G401 (cell line): ENCODE measurements around the gene SH2B3. TPM values are rescaled to one million over a fixed set of nuclear protein-coding genes. Genes with fewer than 3 reads are reported as not detected.

ENCODE experiments used
- DNase-seq: peaks from one replicate; pipeline ENCODE4 v3.0.0-alpha.2; 2015; ENCODE audit warnings: low spot score
- in situ Hi-C: cut with HindIII; loops from 2 replicates; pipeline ENCODE4 v1.10.0; 2016; ENCODE audit warnings: low sequenced_read_pairs, mixed read lengths
- total RNA-seq: library from RNA; depleted of rRNA; stranded (reverse); fragments of >200 nt; shearing (Covaris generic); gene quantifications from 2 replicates; pipeline ENCODE4 v1.2.3, GENCODE V29; 2014

SH2B3 gene
- total RNA-seq, 1 experiment from 2014 or later, result 9.9 TPM

DNA sequence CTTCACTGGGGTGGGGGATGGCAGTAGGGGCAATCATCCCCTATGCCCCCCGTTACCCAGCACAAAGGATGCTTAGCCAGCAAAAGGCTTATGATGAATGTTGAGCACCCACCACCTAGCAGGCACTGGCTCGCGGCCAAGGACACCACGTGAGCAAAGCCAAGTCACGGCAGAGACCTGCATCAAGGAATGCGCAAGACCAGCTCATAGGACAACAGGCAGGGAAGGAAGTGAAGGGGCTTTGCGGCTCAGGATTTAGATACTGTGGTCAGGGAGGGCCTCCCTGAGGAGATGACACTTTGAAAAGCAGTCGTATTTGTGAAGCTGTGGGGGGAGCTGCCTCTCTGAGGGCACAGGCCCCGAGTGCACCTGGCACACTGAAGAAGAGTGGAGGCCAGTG is 32.8 kb downstream of the SH2B3 start:
- in situ Hi-C loops, result no loop called here
- DNase-seq, result no peak

GRCh38 chr12:111439657-111440151 is 34.0 kb downstream of the SH2B3 start:
- in situ Hi-C loops, result no loop called here
- DNase-seq, result no peak

GRCh38 chr12:111440152-111440551 is 34.4 kb downstream of the SH2B3 start:
- in situ Hi-C loops, result no loop called here
- no peak for DNase-seq

DNA sequence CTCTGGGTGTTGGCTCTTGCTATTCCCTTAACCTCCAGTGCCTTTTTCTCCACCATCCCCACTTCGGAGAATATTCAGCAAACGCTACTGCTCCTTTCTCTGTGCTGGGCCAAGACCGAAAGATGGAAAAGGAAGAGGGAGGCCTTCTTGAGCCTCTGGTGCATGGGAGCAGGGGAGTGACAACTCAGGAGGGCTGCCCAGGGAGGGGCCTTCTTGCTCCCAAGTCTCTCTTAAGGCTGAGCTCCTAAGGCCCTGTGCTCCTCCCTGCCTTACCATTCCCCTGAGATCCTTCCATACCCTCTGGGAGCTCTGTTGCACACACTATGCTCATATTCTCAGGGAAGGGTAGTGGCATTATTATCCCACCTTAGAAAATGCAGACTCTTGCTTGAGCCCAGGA is 34.9 kb downstream of the SH2B3 start:
- no peak for DNase-seq

DNA sequence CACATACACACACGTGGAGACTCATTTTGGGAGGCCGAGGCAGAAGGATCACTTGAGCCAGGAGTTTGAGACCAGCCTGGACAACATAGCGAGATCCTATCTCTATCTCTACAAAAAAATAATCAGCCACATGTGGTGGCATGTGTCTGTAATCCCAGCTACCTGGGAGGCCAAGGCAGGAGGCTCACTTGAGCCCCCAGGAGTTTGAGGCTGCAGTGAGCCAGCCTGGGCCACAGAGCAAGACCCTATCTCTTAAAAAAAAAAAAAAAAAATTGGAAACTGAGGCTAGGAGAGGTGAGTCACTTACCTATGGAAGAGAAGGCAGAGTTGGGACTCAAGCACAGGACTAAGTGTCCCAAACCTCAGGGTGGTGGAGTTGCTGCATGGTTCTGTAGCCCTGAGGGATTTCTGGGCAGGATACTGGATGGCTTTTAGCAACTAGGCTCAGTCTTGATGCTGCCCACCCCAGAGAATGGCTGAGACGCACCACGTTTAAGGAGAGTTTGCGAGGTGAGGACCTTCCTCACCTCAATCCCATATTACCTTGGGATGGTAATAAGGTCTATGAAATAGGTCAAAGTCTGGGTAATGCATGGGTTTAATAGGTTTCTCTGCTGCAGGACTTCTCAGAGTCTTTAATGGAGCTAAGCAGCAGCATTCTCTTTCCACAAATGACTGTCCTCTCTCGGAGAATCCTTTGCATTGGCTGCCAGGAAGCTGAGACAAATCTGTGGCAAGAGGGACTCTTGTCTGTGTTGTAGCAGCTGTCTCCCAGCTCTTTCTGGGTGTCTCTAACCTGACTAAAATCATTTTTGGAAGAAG is 35.6 kb downstream of the SH2B3 start:
- DNase-seq, result no peak

More for the DNA sequence above, 34.9 kb downstream of the SH2B3 start:
- in situ Hi-C loops, result no loop called here

GRCh38 chr12:111442301-111443045 is 36.8 kb downstream of the SH2B3 start:
- in situ Hi-C loops, result no loop called here
- no peak for DNase-seq

More for the DNA sequence above, 35.6 kb downstream of the SH2B3 start:
- in situ Hi-C loops, result no loop called here

- in situ Hi-C loops, result no loop called here
- no peak for DNase-seq
Observed at GRCh38 chr12:111443086-111443485, 37.4 kb downstream of the SH2B3 start.

- in situ Hi-C loops, result no loop called here
- DNase-seq, result no peak
Observed at GRCh38 chr12:111443586-111443985, 37.9 kb downstream of the SH2B3 start.

DNA sequence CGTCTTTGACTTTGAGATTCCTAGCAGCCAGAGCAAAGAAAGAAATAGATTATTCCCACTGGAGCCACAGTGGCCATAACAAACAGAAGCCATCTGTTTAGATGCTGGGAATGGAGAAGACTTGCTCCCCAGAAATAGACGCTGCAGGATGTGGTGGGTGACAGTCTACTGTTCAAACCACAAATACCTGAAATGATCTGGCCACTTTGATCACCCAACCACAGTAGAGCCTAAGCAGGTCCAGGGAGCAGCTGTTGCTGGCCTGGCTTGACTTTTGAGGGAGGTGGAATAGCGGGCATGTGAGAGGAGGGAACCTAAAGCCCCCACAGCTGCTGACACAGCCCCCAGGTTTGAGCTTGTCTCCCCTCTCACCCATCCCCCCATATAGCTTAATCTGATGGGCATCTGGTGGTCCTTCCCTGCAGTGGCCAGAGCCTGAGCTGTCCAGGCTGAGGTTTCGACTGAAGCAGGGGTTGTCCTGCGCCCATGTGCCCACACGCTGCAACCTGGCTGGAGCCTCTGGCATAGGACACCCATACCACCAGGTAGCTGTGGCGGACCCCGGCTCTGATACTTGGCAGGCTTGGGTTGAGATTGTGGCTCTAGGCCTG is 38.7 kb downstream of the SH2B3 start:
- in situ Hi-C loops, result no loop called here
- DNase-seq, result no peak

- in situ Hi-C loops, result no loop called here
- DNase-seq, result no peak
Observed at GRCh38 chr12:111444925-111445725, 39.4 kb downstream of the SH2B3 start.

- peak; percentile 79 for DNase-seq
- in situ Hi-C loops, result no loop called here
Observed at GRCh38 chr12:111445726-111446581, 40.2 kb downstream of the SH2B3 start.

- in situ Hi-C loops, result no loop called here
- no peak for DNase-seq
Observed at GRCh38 chr12:111446631-111447570, 41.2 kb downstream of the SH2B3 start.

DNA sequence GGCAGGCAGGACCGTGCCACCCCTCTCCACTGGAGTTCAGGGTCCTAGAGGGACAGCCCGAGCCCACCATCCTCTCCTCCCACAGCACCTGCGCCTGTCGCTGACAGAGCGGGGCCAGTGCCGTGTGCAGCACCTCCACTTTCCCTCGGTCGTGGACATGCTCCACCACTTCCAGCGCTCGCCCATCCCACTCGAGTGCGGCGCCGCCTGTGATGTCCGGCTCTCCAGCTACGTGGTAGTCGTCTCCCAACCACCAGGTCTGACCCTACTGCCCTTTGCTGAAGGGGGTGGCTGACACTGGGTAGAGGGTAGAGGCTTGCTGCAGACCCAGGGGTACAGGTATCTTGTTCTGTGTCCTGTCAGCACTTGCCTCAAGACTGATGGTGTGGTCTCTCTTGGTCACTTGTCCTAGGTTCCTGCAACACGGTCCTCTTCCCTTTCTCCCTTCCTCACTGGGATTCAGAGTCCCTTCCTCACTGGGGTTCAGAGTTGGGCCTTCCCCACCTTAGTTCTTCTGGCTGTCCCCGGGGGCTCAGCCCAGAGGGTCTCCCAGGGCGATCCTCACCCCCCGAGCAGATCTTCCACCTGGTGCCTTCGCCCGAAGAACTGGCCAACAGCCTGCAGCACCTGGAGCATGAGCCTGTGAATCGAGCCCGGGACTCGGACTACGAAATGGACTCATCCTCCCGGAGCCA is 42.0 kb downstream of the SH2B3 start:
- in situ Hi-C loops, result no loop called here
- no peak for DNase-seq

DNA sequence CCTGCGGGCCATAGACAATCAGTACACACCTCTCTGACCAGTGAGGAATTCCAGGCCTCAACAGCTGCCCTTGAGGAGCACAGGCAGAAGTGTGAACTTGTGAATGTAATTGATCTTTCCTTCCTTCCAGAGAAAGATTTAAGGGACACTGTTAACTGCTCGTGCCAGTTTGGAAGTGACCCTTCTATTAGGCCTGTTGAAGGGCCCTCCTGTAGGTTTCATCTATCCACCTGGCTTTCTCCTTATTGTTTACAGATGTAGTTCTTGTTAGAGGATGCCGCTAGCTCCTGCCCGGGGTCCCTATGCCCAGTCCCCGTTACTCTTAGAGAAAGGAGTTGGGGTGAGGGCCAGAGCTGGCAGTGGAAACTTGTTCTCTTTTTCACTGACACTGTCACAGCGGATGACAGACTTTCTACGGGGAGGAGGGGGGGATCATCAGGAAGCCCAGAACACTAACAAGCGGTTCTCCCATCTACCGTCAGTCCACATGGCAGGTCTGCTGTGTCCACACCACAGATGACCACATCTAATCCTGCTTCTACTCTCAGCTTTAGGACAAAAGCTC is 42.6 kb downstream of the SH2B3 start:
- no peak for DNase-seq

GRCh38 chr12:111448846-111449790 is 43.4 kb downstream of the SH2B3 start:
- DNase-seq, result no peak
- in situ Hi-C loops, result no loop called here

More for the DNA sequence above, 42.6 kb downstream of the SH2B3 start:
- in situ Hi-C loops, result no loop called here
